Measurements from ENCODE around the gene TNK1. TPM values are rescaled to one million over a fixed set of nuclear protein-coding genes. Genes with fewer than 3 reads are reported as not detected.

The TNK1 gene
- total and polyA plus RNA-seq, 2 donors (not counting 1 experiment from before 2014, with no cell fraction given): 11.7 to 23.7 TPM

- intact Hi-C loops (cut with micrococcal nuclease): no loop called here
- Mint-ChIP-seq H3K4me1 (peaks cover 4% of the 10 kb centered on the region), H3K4me3 (no peak overlapping the region), H3K27ac (no peak overlapping the region), H3K9me3 (ENCODE audit: insufficient read depth) (no peaks in the 10 kb centered on the region), H3K27me3 (peaks cover 28% of the 10 kb centered on the region)
- TF ChIP-seq, protein P1, sequence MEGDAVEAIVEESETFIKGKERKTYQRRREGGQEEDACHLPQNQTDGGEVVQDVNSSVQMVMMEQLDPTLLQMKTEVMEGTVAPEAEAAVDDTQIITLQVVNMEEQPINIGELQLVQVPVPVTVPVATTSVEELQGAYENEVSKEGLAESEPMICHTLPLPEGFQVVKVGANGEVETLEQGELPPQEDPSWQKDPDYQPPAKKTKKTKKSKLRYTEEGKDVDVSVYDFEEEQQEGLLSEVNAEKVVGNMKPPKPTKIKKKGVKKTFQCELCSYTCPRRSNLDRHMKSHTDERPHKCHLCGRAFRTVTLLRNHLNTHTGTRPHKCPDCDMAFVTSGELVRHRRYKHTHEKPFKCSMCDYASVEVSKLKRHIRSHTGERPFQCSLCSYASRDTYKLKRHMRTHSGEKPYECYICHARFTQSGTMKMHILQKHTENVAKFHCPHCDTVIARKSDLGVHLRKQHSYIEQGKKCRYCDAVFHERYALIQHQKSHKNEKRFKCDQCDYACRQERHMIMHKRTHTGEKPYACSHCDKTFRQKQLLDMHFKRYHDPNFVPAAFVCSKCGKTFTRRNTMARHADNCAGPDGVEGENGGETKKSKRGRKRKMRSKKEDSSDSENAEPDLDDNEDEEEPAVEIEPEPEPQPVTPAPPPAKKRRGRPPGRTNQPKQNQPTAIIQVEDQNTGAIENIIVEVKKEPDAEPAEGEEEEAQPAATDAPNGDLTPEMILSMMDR (IDR thresholded peaks at IDR 0.05): no peak
- TF ChIP-seq EZH2 (IDR thresholded peaks at IDR 0.05; ENCODE audit: borderline replicate concordance, insufficient read depth, low read depth, low read length, poor library complexity, severe bottlenecking): no peak
- peaks cover 0 to under 1% (median 0%) of the 10 kb centered on the region in 3 donors for H3K9me3 ChIP-seq (ENCODE audit: control extremely low read depth in 1 of 3, control insufficient read depth in 2 of 3, insufficient read depth in 1 of 3, low read length in 2 of 3)
- H3K27ac ChIP-seq (ENCODE audit: low read length in 2 of 2): no peak overlapping the region
- no peaks in the 10 kb centered on the region for H3K36me3 ChIP-seq (replicated peaks in 1 of 2; ENCODE audit: control extremely low read depth in 1 of 2, control insufficient read depth in 1 of 2, extremely low read depth in 1 of 2, insufficient read depth in 2 of 2, low read length in 1 of 2)
- no peaks in the 10 kb centered on the region for H3K79me2 ChIP-seq (ENCODE audit: control insufficient read depth, insufficient read depth, low read length)
- ATAC-seq (ENCODE audit: low read depth) (no peak), DNase-seq (no peak)
- H3K27me3 ChIP-seq (replicated peaks in 1 of 4; ENCODE audit: control extremely low read depth in 1 of 4, control insufficient read depth in 3 of 4, insufficient read depth in 4 of 4, low read length in 3 of 4): peaks cover 0 to 22% (median under 1%) of the 10 kb centered on the region in 4 experiments
- WGBS (ENCODE audit: insufficient coverage): 93% methylated on average over 22 of the region's 25 CpGs
- H3K4me2 ChIP-seq (replicated peaks; ENCODE audit: low read depth, low read length, poor library complexity, severe bottlenecking): no peak overlapping the region
- H3K4me3 ChIP-seq (ENCODE audit: control extremely low read depth in 1 of 5, extremely low read depth in 1 of 5, insufficient read depth in 1 of 5, low read depth in 2 of 5, low read length in 4 of 5): no peak overlapping the region
- no peaks in the 10 kb centered on the region for H4K20me1 ChIP-seq (ENCODE audit: control insufficient read depth, insufficient read depth, low read length, poor library complexity, severe bottlenecking)
- H2AFZ ChIP-seq (ENCODE audit: insufficient read depth, low read depth, low read length, poor library complexity, severe bottlenecking): no peak overlapping the region
- POLR2A ChIA-PET: interaction anchor here (0.6 to 1.1 kb wide), 2 partner anchors 145 to 275 kb away, joined by 4 to 5 read pairs; no protein-coding TSS in a partner anchor
- H3K9ac ChIP-seq (ENCODE audit: low read length): no peak overlapping the region
- CTCF ChIA-PET: no interaction called here
- peaks cover 0 to 5% of the 10 kb centered on the region in 2 donors for H3K4me1 ChIP-seq (ENCODE audit: control insufficient read depth in 2 of 2, insufficient read depth in 2 of 2, low read length in 2 of 2)
Observed at GRCh38 chr17:7410634-7411426, 29.9 kb downstream of the TNK1 start.

GRCh38 chr17:7411427-7411750 lies 30.5 kb downstream of the TNK1 start:
- Histone ChIP-seq H3K27me3 (replicated peaks in 1 of 4; ENCODE audit: control extremely low read depth in 1 of 4, control insufficient read depth in 3 of 4, insufficient read depth in 4 of 4, low read length in 3 of 4) (peaks cover 0 to 18% (median 0%) of the 10 kb centered on the region in 4 experiments), H3K36me3 (replicated peaks in 1 of 2; ENCODE audit: control extremely low read depth in 1 of 2, control insufficient read depth in 1 of 2, extremely low read depth in 1 of 2, insufficient read depth in 2 of 2, low read length in 1 of 2) (no peaks in the 10 kb centered on the region), H3K9me3 (ENCODE audit: control extremely low read depth in 1 of 3, control insufficient read depth in 2 of 3, insufficient read depth in 1 of 3, low read length in 2 of 3) (no peaks in the 10 kb centered on the region), H3K9ac (ENCODE audit: low read length) (no peak overlapping the region), H3K27ac (ENCODE audit: low read length in 2 of 2) (no peak overlapping the region), H4K20me1 (ENCODE audit: control insufficient read depth, insufficient read depth, low read length, poor library complexity, severe bottlenecking) (no peaks in the 10 kb centered on the region), H3K79me2 (ENCODE audit: control insufficient read depth, insufficient read depth, low read length) (no peaks in the 10 kb centered on the region), H3K4me3 (ENCODE audit: control extremely low read depth in 1 of 5, extremely low read depth in 1 of 5, insufficient read depth in 1 of 5, low read depth in 2 of 5, low read length in 4 of 5) (no peak overlapping the region), H2AFZ (ENCODE audit: insufficient read depth, low read depth, low read length, poor library complexity, severe bottlenecking) (no peak overlapping the region), H3K4me2 (replicated peaks; ENCODE audit: low read depth, low read length, poor library complexity, severe bottlenecking) (no peak overlapping the region), H3K4me1 (ENCODE audit: control insufficient read depth in 2 of 2, insufficient read depth in 2 of 2, low read length in 2 of 2) (peaks cover 0 to 5% of the 10 kb centered on the region in 2 donors)
- Mint-ChIP-seq H3K27me3 (peaks cover 27% of the 10 kb centered on the region), H3K4me1 (peaks cover 4% of the 10 kb centered on the region), H3K9me3 (ENCODE audit: insufficient read depth) (no peaks in the 10 kb centered on the region), H3K4me3 (no peak overlapping the region), H3K27ac (no peak overlapping the region)
- ATAC-seq (ENCODE audit: low read depth): no peak
- 96% methylated on average over 5 of the region's 8 CpGs for WGBS (ENCODE audit: insufficient coverage)
- DNase-seq: no peak
- intact Hi-C loops (cut with micrococcal nuclease): no loop called here
- CTCF ChIA-PET: no interaction called here
- POLR2A ChIA-PET: interaction anchor here (0.6 to 1.1 kb wide), 2 partner anchors 145 to 275 kb away, joined by 4 to 5 read pairs; no protein-coding TSS in a partner anchor
- TF ChIP-seq, protein P1 (IDR thresholded peaks at IDR 0.05): no peak
- TF ChIP-seq EZH2 (IDR thresholded peaks at IDR 0.05; ENCODE audit: borderline replicate concordance, insufficient read depth, low read depth, low read length, poor library complexity, severe bottlenecking): no peak

Data from B cell (primary cell).